Activated gamma-delta T cell (primary cell): Measurements from ENCODE around the gene MCF2L2.

Experiments
- DNase-seq: peaks from one replicate; lab custom pipeline; 2025; lab: John Stamatoyannopoulos, UW

Gene MCF2L2

GRCh38 chr3:183293966-183294365 is 134.5 kb downstream of the MCF2L2 start:
- no peak for DNase-seq

- DNase-seq, result no peak
These were observed 136.9 kb downstream of the MCF2L2 start for GRCh38 chr3:183291497-183292031.

- no peak for DNase-seq
These were observed 138.2 kb downstream of the MCF2L2 start for GRCh38 chr3:183290216-183290615.

- DNase-seq, result no peak
These were observed 140.3 kb downstream of the MCF2L2 start for GRCh38 chr3:183288117-183288516.

- DNase-seq, result no peak
These were observed 141.0 kb downstream of the MCF2L2 start for GRCh38 chr3:183287301-183287971.

- DNase-seq, result peak; percentile 22
These were observed 142.5 kb downstream of the MCF2L2 start for GRCh38 chr3:183285828-183286457.

GRCh38 chr3:183285318-183285717 is 143.1 kb downstream of the MCF2L2 start:
- DNase-seq, result no peak

GRCh38 chr3:183284570-183284969 is 143.8 kb downstream of the MCF2L2 start:
- DNase-seq, result no peak

GRCh38 chr3:183283886-183284285 is 144.5 kb downstream of the MCF2L2 start:
- DNase-seq, result no peak

- DNase-seq, result no peak
These were observed 147.2 kb downstream of the MCF2L2 start for GRCh38 chr3:183281126-183281797.

GRCh38 chr3:183279371-183279770 is 149.0 kb downstream of the MCF2L2 start:
- DNase-seq, result no peak

- no peak for DNase-seq
These were observed 149.8 kb downstream of the MCF2L2 start for GRCh38 chr3:183278479-183279088.

- no peak for DNase-seq
These were observed 151.2 kb downstream of the MCF2L2 start for GRCh38 chr3:183277260-183277659.

- no peak for DNase-seq
These were observed 152.5 kb downstream of the MCF2L2 start for GRCh38 chr3:183275937-183276336.

GRCh38 chr3:183275418-183275817 is 153.0 kb downstream of the MCF2L2 start:
- no peak for DNase-seq

GRCh38 chr3:183274609-183275008 is 153.8 kb downstream of the MCF2L2 start:
- DNase-seq, result no peak

GRCh38 chr3:183272791-183273190 is 155.6 kb downstream of the MCF2L2 start:
- no peak for DNase-seq

GRCh38 chr3:183272142-183272541 is 156.3 kb downstream of the MCF2L2 start:
- DNase-seq, result no peak

- no peak for DNase-seq
These were observed 158.1 kb downstream of the MCF2L2 start for GRCh38 chr3:183270344-183270743.

- DNase-seq, result no peak
These were observed 159.1 kb downstream of the MCF2L2 start for GRCh38 chr3:183269345-183269744.

- DNase-seq, result no peak
These were observed 160.1 kb downstream of the MCF2L2 start for GRCh38 chr3:183268366-183268765.

- DNase-seq, result no peak
These were observed 161.3 kb downstream of the MCF2L2 start for GRCh38 chr3:183267140-183267539.
